ENCODE results near the gene FOXS1. TPM values are rescaled to one million over a fixed set of nuclear protein-coding genes. Genes with fewer than 3 reads are reported as not detected.
A peak's percentile ranks its signal among the peaks of the same experiment; 100 is the strongest.

Gene FOXS1
- total RNA-seq, 1 donor = 0.36 TPM

GRCh38 chr20:31851240-31851955, 6.0 kb upstream of the FOXS1 start:
- no peaks in the 10 kb centered on the region for H3K9me3 ChIP-seq (ENCODE audit: low read depth, low read length)

GRCh38 chr20:31849306-31849930, 4.0 kb upstream of the FOXS1 start:
- no peak for TF ChIP-seq CTCF (IDR thresholded peaks at IDR 0.05; ENCODE audit: extremely low read depth, low read depth, low read length)
- DNase-seq (ENCODE audit: insufficient read length, low spot score, missing footprints) = peak; percentile 79
- Histone ChIP-seq H3K79me2 (ENCODE audit: insufficient read depth, low read length) (no peaks in the 10 kb centered on the region), H3K9me3 (ENCODE audit: low read depth, low read length) (no peaks in the 10 kb centered on the region), H4K20me1 (ENCODE audit: insufficient read depth, low read length) (no peaks in the 10 kb centered on the region), H3K4me3 (ENCODE audit: insufficient read depth, low read length) (no peak overlapping the region), H3K27ac (ENCODE audit: low read depth, low read length) (no peak overlapping the region), H2AFZ (ENCODE audit: low read length) (no peak overlapping the region), H3K4me1 (ENCODE audit: insufficient read depth, low read length) (peaks cover 7% of the 10 kb centered on the region), H3K36me3 (ENCODE audit: insufficient read depth, low read length) (no peaks in the 10 kb centered on the region), H3K27me3 (ENCODE audit: insufficient read depth, low read length) (peaks cover 42% of the 10 kb centered on the region), H3K4me2 (ENCODE audit: insufficient read depth, low read length) (no peak overlapping the region)

More at GRCh38 chr20:31851240-31851955, 6.0 kb upstream of the FOXS1 start:
- Histone ChIP-seq H4K20me1 (ENCODE audit: insufficient read depth, low read length) (no peaks in the 10 kb centered on the region), H3K79me2 (ENCODE audit: insufficient read depth, low read length) (no peaks in the 10 kb centered on the region), H3K36me3 (ENCODE audit: insufficient read depth, low read length) (no peaks in the 10 kb centered on the region), H3K27me3 (ENCODE audit: insufficient read depth, low read length) (peaks cover 51% of the 10 kb centered on the region), H3K27ac (ENCODE audit: low read depth, low read length) (no peak overlapping the region), H3K4me3 (ENCODE audit: insufficient read depth, low read length) (no peak overlapping the region), H2AFZ (ENCODE audit: low read length) (no peak overlapping the region), H3K4me1 (ENCODE audit: insufficient read depth, low read length) (no peaks in the 10 kb centered on the region), H3K4me2 (ENCODE audit: insufficient read depth, low read length) (no peak overlapping the region)
- peak; percentile 81 for DNase-seq (ENCODE audit: insufficient read length, low spot score, missing footprints)
- TF ChIP-seq CTCF (IDR thresholded peaks at IDR 0.05; ENCODE audit: extremely low read depth, low read depth, low read length) = no peak

- DNase-seq (ENCODE audit: insufficient read length, low spot score, missing footprints) = no peak
- Histone ChIP-seq H2AFZ (ENCODE audit: low read length) (no peak overlapping the region), H3K9me3 (ENCODE audit: low read depth, low read length) (no peaks in the 10 kb centered on the region), H3K79me2 (ENCODE audit: insufficient read depth, low read length) (no peaks in the 10 kb centered on the region), H3K4me2 (ENCODE audit: insufficient read depth, low read length) (no peak overlapping the region), H3K27ac (ENCODE audit: low read depth, low read length) (no peak overlapping the region), H3K36me3 (ENCODE audit: insufficient read depth, low read length) (no peaks in the 10 kb centered on the region), H3K27me3 (ENCODE audit: insufficient read depth, low read length) (peaks cover 35% of the 10 kb centered on the region), H3K4me1 (ENCODE audit: insufficient read depth, low read length) (peaks cover 16% of the 10 kb centered on the region), H4K20me1 (ENCODE audit: insufficient read depth, low read length) (no peaks in the 10 kb centered on the region), H3K4me3 (ENCODE audit: insufficient read depth, low read length) (no peak overlapping the region)
- no peak for TF ChIP-seq CTCF (IDR thresholded peaks at IDR 0.05; ENCODE audit: extremely low read depth, low read depth, low read length)
Observed at GRCh38 chr20:31848088-31848999, 2.9 kb upstream of the FOXS1 start.
